ENCODE results near the gene ISCU.
"Not testable (repeated sequence)": the region's sequence is repeated elsewhere in the genome, so short reads cannot be mapped to it uniquely, and the experiment has no call there.

ISCU gene

DNA sequence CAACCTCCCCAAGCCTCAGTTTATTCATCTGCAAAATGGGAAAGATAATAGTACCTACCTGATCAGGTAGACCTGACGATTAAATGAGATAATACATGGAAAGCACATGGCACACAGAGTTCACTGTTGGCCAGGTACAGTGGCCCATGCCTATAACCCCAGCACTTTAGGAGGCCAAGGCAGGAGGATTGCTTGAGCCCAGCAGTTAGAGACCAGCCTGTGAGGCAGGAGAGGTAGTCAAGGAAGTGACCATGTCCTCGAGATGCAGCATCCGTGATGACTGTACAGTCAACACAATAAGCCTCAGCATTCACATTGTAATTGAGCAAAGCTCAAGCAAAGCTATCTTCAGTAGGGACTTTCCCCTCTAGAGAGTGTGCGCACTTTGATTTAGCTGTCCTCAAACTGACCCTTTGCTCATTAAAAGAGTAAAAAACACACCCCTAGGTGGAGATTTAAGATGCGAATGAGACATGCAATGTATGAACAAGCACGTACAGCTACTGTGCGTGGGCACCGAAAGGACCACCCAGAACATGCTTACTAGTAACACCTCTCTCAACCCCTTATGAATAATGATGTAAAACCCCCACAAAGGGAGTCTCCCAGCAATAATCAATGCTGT is 9.9 kb downstream of the ISCU start:
- DNase-seq, result no peak

DNA sequence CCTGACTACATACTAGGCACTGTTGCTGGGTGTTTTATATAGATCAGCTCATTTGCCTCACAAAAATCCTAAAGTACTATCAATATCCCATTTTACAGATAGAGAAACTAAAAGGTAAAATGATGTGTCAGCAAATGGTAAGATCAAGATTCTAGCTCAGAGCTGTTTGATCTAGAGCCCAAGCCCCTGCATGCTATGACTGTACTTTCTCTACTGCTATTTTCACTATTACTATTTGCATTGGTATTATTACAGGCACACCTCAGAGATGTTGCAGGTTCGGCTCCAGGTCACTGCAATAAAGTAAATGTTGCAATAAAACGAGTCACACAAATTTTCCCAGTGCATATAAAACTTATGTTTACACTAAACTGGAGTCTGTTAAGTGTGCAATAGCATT is 10.9 kb downstream of the ISCU start:
- no peak for DNase-seq

DNA sequence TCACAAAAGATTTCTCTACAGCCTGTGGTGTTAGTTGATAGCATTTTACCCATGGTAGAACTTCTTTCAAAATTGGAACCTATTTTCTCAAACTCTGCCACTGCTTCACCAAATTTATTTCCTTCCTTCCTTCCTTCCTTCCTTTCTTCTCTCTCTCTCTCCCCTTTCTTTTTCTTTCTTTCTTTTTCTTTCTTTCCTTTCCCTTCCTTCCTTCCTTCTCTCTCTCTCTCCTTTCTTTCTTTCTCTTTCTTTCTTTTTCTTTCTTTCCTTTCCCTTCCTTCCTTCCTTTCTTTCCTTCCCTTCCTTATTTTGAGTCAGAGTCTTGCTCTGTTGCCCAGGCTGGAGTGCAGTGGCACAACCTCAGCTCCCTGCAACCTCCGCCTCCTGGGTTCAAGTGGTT is 11.9 kb downstream of the ISCU start:
- not testable (repeated sequence) for DNase-seq

DNA sequence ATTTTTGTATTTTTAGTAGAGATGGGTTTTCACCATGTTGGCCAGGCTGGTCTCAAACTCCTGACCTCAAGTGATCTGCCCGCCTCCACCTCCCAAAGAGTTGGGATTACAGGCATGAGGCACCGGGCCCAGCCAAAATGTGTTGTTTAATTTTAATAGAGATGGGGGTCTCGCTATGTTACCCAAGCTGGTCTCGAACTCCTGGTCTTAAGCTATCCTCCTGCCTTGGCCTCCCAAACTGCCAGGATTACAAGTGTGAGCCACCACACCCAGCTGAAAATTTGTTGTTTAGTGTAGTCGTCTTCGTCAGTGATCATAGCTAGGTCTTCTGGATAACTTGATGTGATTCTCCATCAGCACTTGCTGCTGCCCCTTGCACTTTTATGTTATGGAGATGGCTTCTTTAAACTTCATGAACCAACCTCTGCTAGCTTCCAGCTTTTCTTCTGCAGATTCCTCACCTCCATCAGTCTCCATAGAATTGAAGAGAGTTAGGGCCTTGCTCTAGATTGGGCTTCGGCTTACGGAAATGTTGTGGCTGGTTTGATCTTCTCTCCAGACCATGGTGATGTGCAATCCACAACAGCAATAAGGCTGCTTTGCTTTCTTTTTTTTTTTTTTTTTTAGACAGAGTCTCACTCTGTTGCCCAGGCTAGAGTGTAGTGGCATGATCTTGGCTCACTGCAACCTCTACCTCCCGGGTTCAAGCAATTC is 13.0 kb downstream of the ISCU start:
- DNase-seq, result no peak

DNA sequence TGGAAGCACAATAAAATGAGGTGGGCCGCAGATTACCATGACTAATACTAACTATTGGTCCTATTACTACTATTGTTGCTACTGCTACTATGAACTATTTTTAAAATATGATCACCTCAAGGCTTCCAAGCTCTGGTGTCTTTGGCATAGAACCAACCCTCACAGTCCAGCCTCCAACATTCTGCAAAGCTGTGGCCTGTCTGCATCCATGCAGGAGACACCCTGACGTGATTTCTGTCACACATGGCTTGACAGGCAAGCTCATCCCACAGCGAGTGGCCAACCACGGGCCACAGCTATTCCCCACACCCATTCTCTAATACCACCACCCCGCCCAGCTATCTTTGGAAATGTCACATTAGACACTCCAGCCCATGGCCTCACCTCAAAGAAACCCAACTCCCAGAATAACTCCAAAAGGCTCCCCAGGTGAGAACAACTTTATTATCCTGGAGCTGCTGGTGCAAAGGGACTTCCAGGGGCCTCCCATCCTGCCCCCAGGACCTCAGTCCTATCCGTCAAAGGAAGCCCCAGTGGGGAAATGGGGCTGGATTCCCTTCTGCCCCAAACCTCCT is 14.4 kb downstream of the ISCU start:
- no peak for DNase-seq

GRCh38 chr12:108577458-108577857 is 15.1 kb downstream of the ISCU start:
- DNase-seq, result no peak

GRCh38 chr12:108578264-108578663 is 15.9 kb downstream of the ISCU start:
- DNase-seq, result no peak

- DNase-seq, result no peak
Observed at GRCh38 chr12:108578813-108579212, 16.4 kb downstream of the ISCU start.

DNA sequence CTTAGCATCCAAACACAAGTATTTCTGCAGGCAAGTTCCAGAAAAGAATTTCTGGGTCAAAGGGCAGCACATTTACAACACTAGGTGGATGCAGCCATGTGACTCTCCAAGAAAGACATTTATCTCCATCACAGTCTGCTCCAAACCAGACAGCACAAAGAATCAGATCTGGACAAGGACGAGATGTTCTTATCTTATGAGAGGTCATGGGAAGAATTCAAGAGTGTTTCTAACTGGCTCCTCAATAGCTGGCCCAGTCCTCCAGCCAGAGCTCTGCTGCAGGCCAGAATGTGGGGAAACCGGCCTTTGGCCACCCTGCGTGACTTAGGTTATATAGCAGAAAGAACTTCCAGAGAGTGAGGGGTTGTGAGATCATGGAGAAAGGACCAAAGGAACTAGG is 18.1 kb downstream of the ISCU start:
- no peak for DNase-seq

GRCh38 chr12:108581311-108582227 is 19.2 kb downstream of the ISCU start:
- DNase-seq, result no peak

DNA sequence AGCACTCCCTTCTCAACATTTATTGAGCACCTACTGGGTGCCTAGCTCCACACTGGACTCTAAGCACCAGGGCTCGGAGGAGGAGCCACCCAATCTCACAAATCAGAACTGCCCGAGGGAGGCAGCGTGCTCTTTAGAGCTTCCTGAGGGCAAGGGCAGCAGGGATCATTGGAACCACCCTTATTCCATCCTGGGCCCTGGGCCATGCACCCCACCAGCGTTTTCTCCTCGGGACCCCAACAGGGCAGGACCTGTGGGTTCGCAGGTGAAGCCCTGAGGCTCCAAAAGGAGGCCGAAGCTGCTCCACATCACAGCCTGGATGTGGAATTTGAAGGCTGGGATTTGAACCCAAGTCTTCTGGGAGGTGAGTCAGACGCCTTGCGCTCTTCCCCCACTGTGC is 20.1 kb downstream of the ISCU start:
- DNase-seq, result no peak

DNA sequence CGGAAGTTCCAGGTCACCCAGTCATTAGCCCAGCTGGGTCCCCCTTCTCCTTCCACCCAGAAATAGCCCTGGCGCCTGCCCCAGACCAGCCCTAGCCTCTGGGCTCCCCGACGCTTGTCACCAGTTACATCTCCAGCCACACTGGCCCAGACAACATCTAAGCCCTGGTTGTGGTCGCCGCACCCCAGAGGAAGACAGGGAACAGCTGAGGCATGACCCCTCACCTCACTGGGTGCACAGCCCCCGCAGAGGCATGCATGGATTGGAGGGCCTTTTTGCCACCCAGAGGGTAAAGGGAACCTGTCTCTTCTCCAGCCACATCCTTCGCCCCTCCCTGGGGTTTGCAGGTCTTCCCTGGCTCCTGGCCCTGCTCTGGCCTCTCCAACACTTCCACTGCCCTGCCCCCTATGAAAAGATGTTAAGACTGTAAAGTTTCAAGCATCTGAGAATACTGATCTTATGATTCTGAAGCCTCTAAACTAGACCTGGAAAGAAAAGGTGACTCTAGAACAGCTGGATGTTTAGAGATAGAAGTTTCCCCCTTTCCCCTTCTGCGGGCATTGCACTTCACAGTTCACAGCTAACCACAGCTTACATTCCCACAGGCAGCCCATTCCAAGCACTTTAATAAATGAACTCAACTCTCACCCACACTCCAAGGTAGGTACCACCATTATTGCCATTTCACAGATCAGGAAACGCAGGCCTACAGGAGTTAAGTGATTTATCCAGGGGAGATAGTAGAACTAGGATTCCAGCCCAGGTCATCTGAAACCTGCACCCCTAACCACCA is 20.8 kb downstream of the ISCU start:
- no peak for DNase-seq

DNA sequence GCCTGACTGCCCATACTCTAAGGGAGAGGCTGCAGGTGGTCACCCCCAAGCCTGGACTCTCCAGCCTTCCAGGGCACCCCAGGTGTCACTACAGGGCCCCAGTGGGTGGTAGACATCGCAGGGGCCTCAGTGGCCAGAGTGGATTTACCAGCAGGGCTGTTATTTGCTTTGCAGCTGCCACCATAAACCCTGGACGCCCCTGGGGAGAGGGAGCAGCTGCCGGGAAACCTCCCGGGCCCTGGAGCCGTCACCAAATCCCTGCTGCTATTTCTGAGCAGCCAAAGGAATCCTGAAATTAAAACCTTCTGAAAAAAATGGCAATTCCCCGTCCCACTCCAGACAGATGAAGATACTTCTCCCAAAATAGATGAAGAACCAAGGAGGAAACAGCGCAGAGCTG is 21.6 kb downstream of the ISCU start:
- no peak for DNase-seq

DNA sequence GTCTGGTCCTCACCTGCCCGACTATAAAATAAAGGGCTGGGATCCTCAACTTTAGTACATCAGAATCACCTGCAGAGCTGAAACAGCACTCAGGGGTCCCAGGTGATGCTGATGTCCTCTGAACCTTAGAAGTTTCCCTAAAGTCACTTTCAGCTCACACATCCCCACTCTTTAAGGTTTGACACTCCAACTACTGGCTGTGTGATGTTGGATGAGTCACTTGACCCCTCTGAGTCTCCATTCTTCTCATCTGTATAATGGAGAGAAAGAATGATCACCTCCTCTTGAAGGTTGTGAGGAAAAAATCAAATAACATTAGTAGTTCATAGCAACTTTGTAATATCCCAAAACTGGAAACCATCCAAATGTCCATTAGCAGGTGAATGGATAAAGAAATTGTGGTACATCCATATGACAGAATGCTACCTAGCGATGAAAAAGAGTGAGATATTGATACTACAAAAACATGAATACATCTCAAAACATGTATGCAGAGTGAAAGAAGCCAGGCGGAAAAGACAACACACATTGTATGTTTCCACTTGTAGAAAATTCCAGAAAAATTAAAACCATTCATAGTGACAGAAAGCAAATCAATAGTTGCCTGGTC is 22.2 kb downstream of the ISCU start:
- no peak for DNase-seq

DNA sequence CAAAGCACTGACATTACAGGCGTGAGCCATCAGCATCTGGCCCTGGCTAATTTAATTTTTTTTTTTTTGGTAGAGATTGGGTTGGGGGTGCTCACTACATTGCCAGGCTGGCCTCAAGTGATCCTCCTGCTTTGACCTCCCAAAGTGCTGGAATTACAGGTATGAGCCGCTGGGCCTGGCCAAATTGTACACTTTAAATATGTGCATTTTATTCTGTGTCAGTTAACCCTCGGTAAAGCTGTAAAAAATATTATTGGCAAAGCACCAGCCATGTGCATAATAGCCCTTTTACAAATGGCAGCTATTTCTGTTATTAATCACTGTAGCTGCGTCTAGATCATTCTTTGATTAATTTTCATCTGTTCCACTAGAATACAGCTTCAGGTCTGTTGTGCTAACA is 23.5 kb downstream of the ISCU start:
- DNase-seq, result no peak

GRCh38 chr12:108586306-108586705 is 23.9 kb downstream of the ISCU start:
- DNase-seq, result no peak

GRCh38 chr12:108587826-108588225 is 25.4 kb downstream of the ISCU start:
- no peak for DNase-seq

GRCh38 chr12:108589028-108589839 is 26.8 kb downstream of the ISCU start:
- DNase-seq, result no peak

DNA sequence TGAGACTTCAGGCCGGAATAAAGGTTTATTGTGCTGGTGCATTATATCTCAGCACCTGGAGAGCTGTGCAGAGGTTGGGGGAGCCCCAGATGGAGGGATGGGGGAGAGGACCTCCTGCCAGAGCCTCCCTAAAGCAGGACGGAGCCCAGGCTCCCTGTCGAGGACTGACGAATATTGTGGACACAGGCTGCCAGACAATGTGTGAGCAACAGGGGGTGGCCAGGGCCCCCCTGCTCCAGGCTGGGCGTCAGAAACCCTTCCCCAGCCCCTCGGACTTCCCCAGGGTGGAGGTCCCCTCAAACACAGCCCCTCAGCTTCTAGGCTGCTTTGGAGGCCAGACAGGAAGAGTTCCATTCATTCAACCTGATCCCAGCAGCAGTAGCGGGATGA is 27.4 kb downstream of the ISCU start:
- DNase-seq, result no peak

GRCh38 chr12:108590463-108590862 is 28.1 kb downstream of the ISCU start:
- not testable (repeated sequence) for DNase-seq

DNA sequence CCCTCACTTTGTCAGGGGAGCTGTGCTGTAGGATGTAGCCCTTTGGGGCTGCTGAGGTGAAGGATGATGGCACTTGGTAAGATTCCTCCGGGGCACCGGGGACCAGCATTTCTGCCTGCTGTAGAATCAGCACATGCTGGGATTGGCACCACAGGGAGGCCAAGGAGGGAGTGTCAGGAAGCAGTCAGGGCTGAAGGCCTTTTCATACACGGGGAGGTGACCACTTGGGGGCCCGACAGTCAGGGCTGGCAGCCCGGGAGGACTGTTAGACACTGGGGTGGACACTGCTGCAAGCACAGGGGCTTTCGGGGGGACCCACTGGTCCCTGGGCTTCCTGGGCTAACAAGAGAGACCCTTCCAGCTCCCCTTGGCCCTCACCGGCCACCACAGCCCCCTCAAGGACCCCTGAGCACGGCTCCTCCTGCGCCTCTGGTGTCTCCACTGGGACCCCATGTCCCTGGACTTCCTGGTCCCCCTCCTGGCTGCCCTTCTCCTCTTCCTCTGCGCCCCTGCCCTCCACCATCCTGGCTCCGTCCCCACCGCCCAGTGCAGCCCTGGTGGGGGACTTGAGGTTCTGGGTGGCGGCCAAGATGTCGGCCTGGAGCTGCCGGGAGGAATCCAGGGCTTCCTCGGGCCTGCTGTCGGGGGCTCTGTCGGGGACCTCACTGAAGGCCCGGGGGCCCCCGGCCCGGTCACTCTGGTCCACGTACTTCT is 29.0 kb downstream of the ISCU start:
- no peak for DNase-seq

Measured in GF-D8 (cell line).